Panc1 (cell line): Measurements from ENCODE around the gene ALKAL2. TPM values are rescaled to one million over a fixed set of nuclear protein-coding genes. Genes with fewer than 3 reads are reported as not detected.

ENCODE experiments used
- ATAC-seq: fragments of 200-7000 bp; cut with Tn5 transposase; 2 replicates; pipeline ENCODE4 v1.9.1; 2020; ENCODE audit warnings: mild to moderate bottlenecking, moderate library complexity
- BruUV-seq: library from RNA; stranded (reverse); fragments of 400-500 nt; replicated peaks from 2 replicates; lab custom pipeline; 2021; lab: Mats Ljungman, UMichigan
- CTCF ChIA-PET: fragments of 300-600 bp; sonication (Branson Sonifier 250); formaldehyde crosslinking; loops from one replicate; lab custom pipeline; 2022; ENCODE audit warnings: antibody characterized with exemption; lab: Charles Lee
- POLR2A ChIA-PET: fragments of 300-600 bp; sonication (Branson Sonifier 250); formaldehyde crosslinking; loops from one replicate; lab custom pipeline; 2022; ENCODE audit warnings: antibody characterized with exemption; lab: Charles Lee
- DNase-seq: peaks from one replicate; pipeline ENCODE4 v3.0.0-alpha.2; 2010; ENCODE audit warnings: low read depth, low spot score
- H3K27ac ChIP-seq: 2 replicates; pipeline ENCODE4 v1.5.1; 2011; ENCODE audit warnings: mild to moderate bottlenecking, low read length, inconsistent platforms
- H3K27me3 ChIP-seq: fragments of 200-500 bp; sonication (Bioruptor generic); 2 replicates; pipeline ENCODE4 v1.6.0; 2014; ENCODE audit warnings: low read length, inconsistent platforms; ENCODE audit not compliant: control insufficient read depth, insufficient read depth
- H3K36me3 ChIP-seq: fragments of 200-500 bp; sonication (Bioruptor generic); 2 replicates; pipeline ENCODE4 v1.5.1; 2014; ENCODE audit warnings: inconsistent platforms, mild to moderate bottlenecking, low read length, moderate library complexity; ENCODE audit not compliant: control insufficient read depth, insufficient read depth
- H3K4me1 ChIP-seq: 2 replicates; pipeline ENCODE4 v1.5.1; 2011; ENCODE audit warnings: inconsistent platforms, mild to moderate bottlenecking, low read length, moderate library complexity; ENCODE audit not compliant: control insufficient read depth, insufficient read depth
- H3K4me3 ChIP-seq, 2 experiments: 2 replicates each; pipeline ENCODE4 v1.5.1; 2011 to 2012; ENCODE audit warnings: low read depth in 2 of 2, low read length in 2 of 2, mild to moderate bottlenecking in 2 of 2, inconsistent platforms in 1 of 2, moderate library complexity in 1 of 2
- H3K9me3 ChIP-seq: fragments of 200-500 bp; sonication (Bioruptor generic); 2 replicates; pipeline ENCODE4 v1.5.1; 2014; ENCODE audit warnings: low read depth, mild to moderate bottlenecking, inconsistent platforms, low read length, moderate library complexity; ENCODE audit not compliant: control insufficient read depth, insufficient read depth
- POLR2AphosphoS5 ChIP-seq: IDR thresholded peaks from 2 replicates; pipeline ENCODE4 v1.6.1; 2012; ENCODE audit warnings: mild to moderate bottlenecking, low read depth, low read length, moderate library complexity
- REST ChIP-seq, 2 experiments: IDR thresholded peaks; 2 replicates each; pipeline ENCODE4 v1.6.1; 2011 to 2012; ENCODE audit warnings: low read depth in 2 of 2, control low read depth in 1 of 2, low read length in 1 of 2, mild to moderate bottlenecking in 1 of 2, moderate library complexity in 1 of 2; ENCODE audit not compliant: insufficient read depth in 1 of 2
- SIN3A ChIP-seq: IDR thresholded peaks from 2 replicates; pipeline ENCODE4 v1.6.1; 2012; ENCODE audit warnings: low read depth, mild to moderate bottlenecking, low read length, moderate library complexity, borderline replicate concordance; ENCODE audit not compliant: insufficient read depth
- TCF7L2 ChIP-seq: IDR thresholded peaks from 2 replicates; pipeline ENCODE4 v1.6.1; 2011; ENCODE audit warnings: mild to moderate bottlenecking, low read depth, low read length, inconsistent platforms
- in situ Hi-C: cut with HindIII; loops from 2 replicates; pipeline ENCODE4 v1.10.0; 2016; ENCODE audit warnings: low sequenced_read_pairs, low pct_unique_long_range_greater_than_20kb
- intact Hi-C: fragments of 100-400 bp; cut with micrococcal nuclease; formaldehyde crosslinking; loops from one replicate; pipeline ENCODE4 v1.10.0; 2022; ENCODE audit not compliant: unreplicated experiment
- total RNA-seq: library from RNA; stranded (reverse); gene quantifications from one replicate; pipeline ENCODE4 v1.2.1, GENCODE V29; 2021; ENCODE audit not compliant: unreplicated experiment
- TF ChIP-seq, protein P1 (sequence below): fragments of 450-650 bp; IDR thresholded peaks from 2 replicates; pipeline ENCODE4 v1.5.1; 2017; ENCODE audit warnings: mild to moderate bottlenecking

The ALKAL2 gene
- total RNA-seq, 1 experiment from 2014 or later, result not detected

DNA sequence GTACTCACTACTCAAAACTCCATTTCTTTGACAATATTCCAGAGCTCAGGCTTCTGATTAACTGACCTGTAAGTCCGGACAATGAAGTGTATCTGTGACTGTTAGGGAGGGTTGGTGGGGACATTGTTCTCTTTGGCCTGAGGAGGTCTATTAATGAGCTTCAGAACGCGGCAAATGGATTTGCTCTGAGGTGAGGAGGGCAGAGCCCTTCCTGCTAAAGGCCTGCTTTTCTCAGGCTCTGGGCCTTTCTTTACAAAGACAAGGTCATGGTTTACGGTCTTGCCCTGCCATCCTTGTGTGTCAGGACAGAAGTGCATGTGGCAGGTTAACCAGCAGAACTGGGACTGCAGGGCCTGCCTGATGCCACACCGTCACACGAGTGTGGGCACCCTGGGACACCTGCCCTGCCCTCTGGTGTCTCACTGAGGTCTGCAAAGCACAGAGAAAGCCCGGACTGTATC lies 7.2 kb downstream of the ALKAL2 start:
- no peaks in the 10 kb centered on the region for H3K9me3 ChIP-seq
- H3K36me3 ChIP-seq, result peaks cover 22% of the 10 kb centered on the region
- DNase-seq, result no peak
- no peak for ATAC-seq
- in situ Hi-C loops, result no loop called here
- ChIA-PET CTCF (no interaction called here), POLR2A (no interaction called here)
- BruUV-seq, result no TSS peak
- no peaks in the 10 kb centered on the region for H3K27me3 ChIP-seq
- TF ChIP-seq POLR2AphosphoS5 (no peak), REST (IDR thresholded peaks at IDR 0.05; ENCODE audit: insufficient read depth in 1 of 2, low read depth in 2 of 2, low read length in 1 of 2) (no peak), SIN3A (no peak), TCF7L2 (no peak)
- TF ChIP-seq, protein P1, sequence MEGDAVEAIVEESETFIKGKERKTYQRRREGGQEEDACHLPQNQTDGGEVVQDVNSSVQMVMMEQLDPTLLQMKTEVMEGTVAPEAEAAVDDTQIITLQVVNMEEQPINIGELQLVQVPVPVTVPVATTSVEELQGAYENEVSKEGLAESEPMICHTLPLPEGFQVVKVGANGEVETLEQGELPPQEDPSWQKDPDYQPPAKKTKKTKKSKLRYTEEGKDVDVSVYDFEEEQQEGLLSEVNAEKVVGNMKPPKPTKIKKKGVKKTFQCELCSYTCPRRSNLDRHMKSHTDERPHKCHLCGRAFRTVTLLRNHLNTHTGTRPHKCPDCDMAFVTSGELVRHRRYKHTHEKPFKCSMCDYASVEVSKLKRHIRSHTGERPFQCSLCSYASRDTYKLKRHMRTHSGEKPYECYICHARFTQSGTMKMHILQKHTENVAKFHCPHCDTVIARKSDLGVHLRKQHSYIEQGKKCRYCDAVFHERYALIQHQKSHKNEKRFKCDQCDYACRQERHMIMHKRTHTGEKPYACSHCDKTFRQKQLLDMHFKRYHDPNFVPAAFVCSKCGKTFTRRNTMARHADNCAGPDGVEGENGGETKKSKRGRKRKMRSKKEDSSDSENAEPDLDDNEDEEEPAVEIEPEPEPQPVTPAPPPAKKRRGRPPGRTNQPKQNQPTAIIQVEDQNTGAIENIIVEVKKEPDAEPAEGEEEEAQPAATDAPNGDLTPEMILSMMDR, result no peak
- H3K4me1 ChIP-seq, result no peaks in the 10 kb centered on the region; the same call in 1 of the 2 replicates
- H3K4me3 ChIP-seq, result no peak overlapping the region
- intact Hi-C loops, result no loop called here
- H3K27ac ChIP-seq, result no peak overlapping the region

- POLR2A ChIA-PET, result no interaction called here
- Histone ChIP-seq H3K4me1 (no peaks in the 10 kb centered on the region; the same call in 1 of the 2 replicates), H3K36me3 (peaks cover 22% of the 10 kb centered on the region), H3K4me3 (no peak overlapping the region), H3K27ac (no peak overlapping the region), H3K27me3 (no peaks in the 10 kb centered on the region), H3K9me3 (no peaks in the 10 kb centered on the region)
- no peak for DNase-seq
- CTCF ChIA-PET, result no interaction called here
- no peak for ATAC-seq
- no TSS peak for BruUV-seq
- in situ Hi-C loops (no loop called here), intact Hi-C loops (no loop called here)
- TF ChIP-seq POLR2AphosphoS5 (no peak), REST (IDR thresholded peaks at IDR 0.05; ENCODE audit: insufficient read depth in 1 of 2, low read depth in 2 of 2, low read length in 1 of 2) (no peak), TCF7L2 (no peak), SIN3A (no peak)
- TF ChIP-seq, protein P1, result no peak
Observed at GRCh38 chr2:279956-280649, 7.8 kb downstream of the ALKAL2 start.
